Hematopoietic multipotent progenitor cell treated with erythropoietin and hydrocortisone succinate and interleukin-3 and kit ligand, for 4 days (in vitro differentiated cells): ENCODE data around the gene LLCFC1.

ENCODE experiments used
- DNase-seq: peaks from one replicate; pipeline ENCODE4 v3.0.0-alpha.2; 2015

LLCFC1 gene

GRCh38 chr7:142939226-142939910 is at the start of gene LLCFC1:
Gene LLCFC1, plus strand, starts transcription at chr7:142939484. Its CDS starts 138 bp downstream, at chr7:142939622.
- DNase-seq: peak; percentile 24

- DNase-seq: peak; percentile 11
Measured at GRCh38 chr7:142889816-142890215, 49.5 kb upstream of the LLCFC1 start.

- DNase-seq: no peak
Measured at GRCh38 chr7:142890874-142891485, 48.3 kb upstream of the LLCFC1 start.

- DNase-seq: no peak
Measured at GRCh38 chr7:142891490-142892082, 47.7 kb upstream of the LLCFC1 start.

GRCh38 chr7:142892951-142893350 is 46.3 kb upstream of the LLCFC1 start:
- no peak for DNase-seq

- DNase-seq: no peak
Measured at GRCh38 chr7:142894112-142894984, 44.9 kb upstream of the LLCFC1 start.

- DNase-seq: no peak
Measured at GRCh38 chr7:142894985-142895593, 44.2 kb upstream of the LLCFC1 start.

- no peak for DNase-seq
Measured at GRCh38 chr7:142896151-142896550, 43.1 kb upstream of the LLCFC1 start.

GRCh38 chr7:142896741-142897379 is 42.4 kb upstream of the LLCFC1 start:
- DNase-seq: no peak

GRCh38 chr7:142897691-142898090 is 41.6 kb upstream of the LLCFC1 start:
- DNase-seq: no peak

GRCh38 chr7:142898377-142899170 is 40.7 kb upstream of the LLCFC1 start:
- no peak for DNase-seq

GRCh38 chr7:142899661-142900060 is 39.6 kb upstream of the LLCFC1 start:
- DNase-seq: no peak

- no peak for DNase-seq
Measured at GRCh38 chr7:142901426-142902259, 37.6 kb upstream of the LLCFC1 start.

GRCh38 chr7:142904128-142904527 is 35.2 kb upstream of the LLCFC1 start:
- no peak for DNase-seq

- DNase-seq: no peak
Measured at GRCh38 chr7:142905759-142906158, 33.5 kb upstream of the LLCFC1 start.

GRCh38 chr7:142906643-142907042 is 32.6 kb upstream of the LLCFC1 start:
- DNase-seq: no peak

- no peak for DNase-seq
Measured at GRCh38 chr7:142908290-142908689, 31.0 kb upstream of the LLCFC1 start.

- peak; percentile 71 for DNase-seq
Measured at GRCh38 chr7:142908921-142909890, 30.1 kb upstream of the LLCFC1 start.

GRCh38 chr7:142910031-142910433 is 29.3 kb upstream of the LLCFC1 start:
- DNase-seq: no peak
